ENCODE results near the gene CHIA.
"Not testable (repeated sequence)": the region's sequence is repeated elsewhere in the genome, so short reads cannot be mapped to it uniquely, and the experiment has no call there.

The CHIA gene

GRCh38 chr1:111351700-111352099 lies 61.0 kb downstream of the CHIA start:
- H3K27ac ChIP-seq, result no peak overlapping the region
- no peaks in the 10 kb centered on the region for H3K9me3 ChIP-seq
- H3K4me1 ChIP-seq (ENCODE audit: control insufficient read depth in 1 of 2, insufficient read depth in 1 of 2, low read depth in 1 of 2, low read length in 1 of 2), result peaks cover 0 to 2% of the 10 kb centered on the region in 2 experiments
- H3K36me3 ChIP-seq, result no peaks in the 10 kb centered on the region
- H3K4me3 ChIP-seq (ENCODE audit: low read depth in 1 of 2, low read length in 1 of 2), result no peak overlapping the region
- TF ChIP-seq, protein P1, sequence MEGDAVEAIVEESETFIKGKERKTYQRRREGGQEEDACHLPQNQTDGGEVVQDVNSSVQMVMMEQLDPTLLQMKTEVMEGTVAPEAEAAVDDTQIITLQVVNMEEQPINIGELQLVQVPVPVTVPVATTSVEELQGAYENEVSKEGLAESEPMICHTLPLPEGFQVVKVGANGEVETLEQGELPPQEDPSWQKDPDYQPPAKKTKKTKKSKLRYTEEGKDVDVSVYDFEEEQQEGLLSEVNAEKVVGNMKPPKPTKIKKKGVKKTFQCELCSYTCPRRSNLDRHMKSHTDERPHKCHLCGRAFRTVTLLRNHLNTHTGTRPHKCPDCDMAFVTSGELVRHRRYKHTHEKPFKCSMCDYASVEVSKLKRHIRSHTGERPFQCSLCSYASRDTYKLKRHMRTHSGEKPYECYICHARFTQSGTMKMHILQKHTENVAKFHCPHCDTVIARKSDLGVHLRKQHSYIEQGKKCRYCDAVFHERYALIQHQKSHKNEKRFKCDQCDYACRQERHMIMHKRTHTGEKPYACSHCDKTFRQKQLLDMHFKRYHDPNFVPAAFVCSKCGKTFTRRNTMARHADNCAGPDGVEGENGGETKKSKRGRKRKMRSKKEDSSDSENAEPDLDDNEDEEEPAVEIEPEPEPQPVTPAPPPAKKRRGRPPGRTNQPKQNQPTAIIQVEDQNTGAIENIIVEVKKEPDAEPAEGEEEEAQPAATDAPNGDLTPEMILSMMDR (IDR thresholded peaks at IDR 0.05), result no peak
- peaks cover 19% of the 10 kb centered on the region for H3K27me3 ChIP-seq

- TF ChIP-seq, protein P1 (IDR thresholded peaks at IDR 0.05), result no peak
- Histone ChIP-seq H3K27me3 (no peaks in the 10 kb centered on the region), H3K9me3 (no peaks in the 10 kb centered on the region), H3K36me3 (no peaks in the 10 kb centered on the region), H3K4me1 (ENCODE audit: control insufficient read depth in 1 of 2, insufficient read depth in 1 of 2, low read depth in 1 of 2, low read length in 1 of 2) (no peaks in the 10 kb centered on the region), H3K4me3 (ENCODE audit: low read depth in 1 of 2, low read length in 1 of 2) (no peak overlapping the region), H3K27ac (no peak overlapping the region)
Observed at GRCh38 chr1:111354584-111354983, 63.9 kb downstream of the CHIA start.

GRCh38 chr1:111358964-111359363 lies 68.3 kb downstream of the CHIA start:
- peaks cover 7% of the 10 kb centered on the region for H3K27me3 ChIP-seq
- no peak overlapping the region for H3K27ac ChIP-seq
- H3K36me3 ChIP-seq, result no peaks in the 10 kb centered on the region
- no peak overlapping the region for H3K4me3 ChIP-seq (ENCODE audit: low read depth in 1 of 2, low read length in 1 of 2)
- TF ChIP-seq, protein P1 (IDR thresholded peaks at IDR 0.05), result no peak
- no peaks in the 10 kb centered on the region for H3K9me3 ChIP-seq
- no peaks in the 10 kb centered on the region for H3K4me1 ChIP-seq (ENCODE audit: control insufficient read depth in 1 of 2, insufficient read depth in 1 of 2, low read depth in 1 of 2, low read length in 1 of 2)

DNA sequence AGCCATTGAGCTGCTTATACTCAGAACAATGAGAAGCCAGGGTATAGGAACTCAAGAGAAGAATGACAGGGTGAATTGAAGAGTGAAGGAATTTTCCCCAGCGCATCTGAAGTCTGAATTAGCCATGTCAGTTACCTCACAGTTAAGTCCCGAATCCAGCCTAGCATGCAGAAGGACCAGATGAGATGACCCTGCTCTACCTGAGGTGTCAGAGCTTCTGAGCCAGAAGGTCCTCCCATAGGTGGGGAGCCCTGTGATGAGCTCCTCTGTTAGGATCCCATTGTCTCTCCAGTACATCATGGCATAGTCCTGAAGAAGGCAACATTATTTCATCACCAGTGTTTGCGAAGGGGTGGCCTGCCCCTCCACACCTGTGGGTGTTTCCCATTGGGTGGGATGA lies 68.7 kb downstream of the CHIA start:
- TF ChIP-seq, protein P1 (IDR thresholded peaks at IDR 0.05), result no peak
- Histone ChIP-seq H3K4me1 (ENCODE audit: control insufficient read depth in 1 of 2, insufficient read depth in 1 of 2, low read depth in 1 of 2, low read length in 1 of 2) (no peaks in the 10 kb centered on the region), H3K27me3 (peaks cover 12% of the 10 kb centered on the region), H3K36me3 (no peaks in the 10 kb centered on the region), H3K4me3 (ENCODE audit: low read depth in 1 of 2, low read length in 1 of 2) (no peak overlapping the region), H3K9me3 (no peaks in the 10 kb centered on the region), H3K27ac (no peak overlapping the region)

DNA sequence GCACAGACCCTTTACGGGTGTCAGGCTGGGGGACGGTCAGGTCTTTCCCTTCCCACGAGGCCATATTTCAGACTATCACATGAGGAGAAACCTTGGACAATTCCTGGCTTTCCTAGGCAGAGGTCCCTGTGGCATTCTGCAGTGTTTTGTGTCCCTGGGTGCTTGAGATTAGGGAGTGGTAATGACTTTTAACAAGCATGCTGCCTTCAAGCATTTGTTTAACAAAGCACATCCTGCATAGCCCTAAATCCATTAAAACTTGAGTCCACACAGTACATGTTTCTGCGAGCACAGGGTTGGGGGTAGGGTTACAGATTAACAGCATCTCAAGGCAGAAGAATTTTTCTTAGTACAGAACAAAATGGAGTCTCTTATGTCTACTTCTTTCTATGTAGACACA lies 69.6 kb downstream of the CHIA start:
- H3K27ac ChIP-seq; H3K4me3 ChIP-seq (ENCODE audit: low read depth in 1 of 2, low read length in 1 of 2); H3K9me3 ChIP-seq; H3K4me1 ChIP-seq (ENCODE audit: control insufficient read depth in 1 of 2, insufficient read depth in 1 of 2, low read depth in 1 of 2, low read length in 1 of 2); H3K36me3 ChIP-seq: not testable (repeated sequence)
- H3K27me3 ChIP-seq, result peaks cover 20% of the 10 kb centered on the region

GRCh38 chr1:111361761-111362160 lies 71.1 kb downstream of the CHIA start:
- no peaks in the 10 kb centered on the region for H3K4me1 ChIP-seq (ENCODE audit: control insufficient read depth in 1 of 2, insufficient read depth in 1 of 2, low read depth in 1 of 2, low read length in 1 of 2)
- no peak overlapping the region for H3K4me3 ChIP-seq (ENCODE audit: low read depth in 1 of 2, low read length in 1 of 2)
- no peak overlapping the region for H3K27ac ChIP-seq
- peaks cover 33% of the 10 kb centered on the region for H3K27me3 ChIP-seq
- H3K9me3 ChIP-seq, result no peaks in the 10 kb centered on the region
- no peaks in the 10 kb centered on the region for H3K36me3 ChIP-seq
- TF ChIP-seq, protein P1 (IDR thresholded peaks at IDR 0.05), result no peak

Data from neutrophil (primary cell).